ENCODE results near the gene PRAMEF1. TPM values are rescaled to one million over a fixed set of nuclear protein-coding genes. Genes with fewer than 3 reads are reported as not detected.
"Not testable (repeated sequence)": the region's sequence is repeated elsewhere in the genome, so short reads cannot be mapped to it uniquely, and the experiment has no call there.

PRAMEF1 gene
- total RNA-seq, 1 donor from 2014 or later: not detected

GRCh38 chr1:12781488-12781887, 9.7 kb upstream of the PRAMEF1 start:
- not testable (repeated sequence) for H3K36me3 Mint-ChIP-seq (ENCODE audit: insufficient read depth); H3K27ac Mint-ChIP-seq; H3K4me1 Mint-ChIP-seq (ENCODE audit: low read depth); H3K4me3 Mint-ChIP-seq (ENCODE audit: low read depth); H3K9me3 Mint-ChIP-seq (ENCODE audit: low read depth); DNase-seq (ENCODE audit: low spot score, unreplicated experiment)
- peaks cover 15% of the 10 kb centered on the region for H3K27me3 Mint-ChIP-seq
- peak; percentile 40 for TF ChIP-seq CTCF (IDR thresholded peaks at IDR 0.05; ENCODE audit: unreplicated experiment)

GRCh38 chr1:12783783-12784182, 7.4 kb upstream of the PRAMEF1 start:
- DNase-seq (ENCODE audit: low spot score, unreplicated experiment); H3K4me1 Mint-ChIP-seq (ENCODE audit: low read depth); H3K9me3 Mint-ChIP-seq (ENCODE audit: low read depth); H3K27me3 Mint-ChIP-seq; H3K36me3 Mint-ChIP-seq (ENCODE audit: insufficient read depth); H3K4me3 Mint-ChIP-seq (ENCODE audit: low read depth); H3K27ac Mint-ChIP-seq: not testable (repeated sequence)

- not testable (repeated sequence) for DNase-seq (ENCODE audit: low spot score, unreplicated experiment); H3K9me3 Mint-ChIP-seq (ENCODE audit: low read depth); H3K27me3 Mint-ChIP-seq; H3K4me1 Mint-ChIP-seq (ENCODE audit: low read depth); H3K27ac Mint-ChIP-seq; H3K36me3 Mint-ChIP-seq (ENCODE audit: insufficient read depth); H3K4me3 Mint-ChIP-seq (ENCODE audit: low read depth)
Measured at GRCh38 chr1:12784729-12785128, 6.5 kb upstream of the PRAMEF1 start.

GRCh38 chr1:12798911-12799310, 7.7 kb downstream of the PRAMEF1 start:
- Mint-ChIP-seq H3K4me1 (ENCODE audit: low read depth) (no peaks in the 10 kb centered on the region), H3K4me3 (ENCODE audit: low read depth) (no peak overlapping the region), H3K9me3 (ENCODE audit: low read depth) (peaks cover 14% of the 10 kb centered on the region), H3K36me3 (ENCODE audit: insufficient read depth) (no peaks in the 10 kb centered on the region), H3K27ac (no peak overlapping the region), H3K27me3 (no peaks in the 10 kb centered on the region)
- no peak for DNase-seq (ENCODE audit: low spot score, unreplicated experiment)
- no peak for TF ChIP-seq CTCF (IDR thresholded peaks at IDR 0.05; ENCODE audit: unreplicated experiment)

GRCh38 chr1:12799730-12800129, 8.5 kb downstream of the PRAMEF1 start:
- Mint-ChIP-seq H3K36me3 (ENCODE audit: insufficient read depth) (no peaks in the 10 kb centered on the region), H3K27me3 (no peaks in the 10 kb centered on the region), H3K27ac (no peak overlapping the region), H3K4me1 (ENCODE audit: low read depth) (no peaks in the 10 kb centered on the region), H3K9me3 (ENCODE audit: low read depth) (peaks cover 21% of the 10 kb centered on the region), H3K4me3 (ENCODE audit: low read depth) (no peak overlapping the region)
- DNase-seq (ENCODE audit: low spot score, unreplicated experiment): no peak
- no peak for TF ChIP-seq CTCF (IDR thresholded peaks at IDR 0.05; ENCODE audit: unreplicated experiment)

- Mint-ChIP-seq H3K4me1 (ENCODE audit: low read depth) (no peaks in the 10 kb centered on the region), H3K27ac (no peak overlapping the region), H3K36me3 (ENCODE audit: insufficient read depth) (no peaks in the 10 kb centered on the region), H3K27me3 (no peaks in the 10 kb centered on the region), H3K9me3 (ENCODE audit: low read depth) (peaks cover 32% of the 10 kb centered on the region), H3K4me3 (ENCODE audit: low read depth) (no peak overlapping the region)
- TF ChIP-seq CTCF (IDR thresholded peaks at IDR 0.05; ENCODE audit: unreplicated experiment): no peak
- DNase-seq (ENCODE audit: low spot score, unreplicated experiment): no peak
Measured at GRCh38 chr1:12809933-12810332, 18.7 kb downstream of the PRAMEF1 start.

Measured in progenitor cell of endocrine pancreas (in vitro differentiated cells).